Heart right ventricle (tissue), 16 donors: ENCODE results near the gene SSR3. TPM values are rescaled to one million over a fixed set of nuclear protein-coding genes. Genes with fewer than 3 reads are reported as not detected.
A peak's percentile ranks its signal among the peaks of the same experiment; 100 is the strongest.

ENCODE experiments used
- ATAC-seq, 8 donors: fragments of 200-7000 bp; cut with Tn5 transposase; one replicate each; pipeline ENCODE4 v1.9.1; 2020; ENCODE audit warnings: mild to moderate bottlenecking in 8 of 8, moderate library complexity in 8 of 8, moderate number of reproducible peaks in 1 of 8
- DNase-seq, 2 donors: peaks; one replicate each; pipeline ENCODE4 v3.0.0-alpha.2; 2020
- H3K27ac ChIP-seq, 10 donors: fragments of 200-600 bp; sonication (generic) in 2 of 10; one replicate each; pipeline versions ENCODE4 v1.5.0 to v1.8.0; 2020 to 2022; ENCODE audit warnings: mild to moderate bottlenecking in 3 of 10
- H3K27me3 ChIP-seq, 7 donors: fragments of 200-600 bp; one replicate each; pipeline ENCODE4 v1.8.0; 2021 to 2022; ENCODE audit warnings: mild to moderate bottlenecking in 2 of 7
- H3K36me3 ChIP-seq, 9 donors: fragments of 200-600 bp; sonication (generic) in 1 of 9; one replicate each; pipeline versions ENCODE4 v1.5.0 to v1.8.0; 2020 to 2022; ENCODE audit warnings: mild to moderate bottlenecking in 2 of 9
- H3K4me1 ChIP-seq, 9 donors: fragments of 200-600 bp; sonication (generic) in 1 of 9; one replicate each; pipeline versions ENCODE4 v1.5.0 to v1.8.0; 2020 to 2022; ENCODE audit warnings: mild to moderate bottlenecking in 4 of 9
- H3K4me3 ChIP-seq, 10 donors: fragments of 200-600 bp; sonication (generic) in 2 of 10; one replicate each; pipeline versions ENCODE4 v1.5.0 to v1.8.0; 2020 to 2022; ENCODE audit warnings: mild to moderate bottlenecking in 7 of 10, moderate library complexity in 2 of 10
- H3K9me3 ChIP-seq, 11 donors: fragments of 200-600 bp in 10 of 11; sonication (generic) in 2 of 11; one replicate each; pipeline versions ENCODE4 v1.5.0 to v1.8.0; 2013 to 2022; ENCODE audit warnings: mild to moderate bottlenecking in 2 of 11, control low read depth in 1 of 11, moderate library complexity in 1 of 11
- CTCF ChIP-seq, 9 donors: fragments of 200-600 bp; sonication (generic) in 2 of 9; IDR thresholded peaks; one replicate each; pipeline versions ENCODE4 v1.5.0 to v1.8.0; 2021 to 2022; ENCODE audit warnings: antibody characterized with exemption in 9 of 9, mild to moderate bottlenecking in 5 of 9, moderate library complexity in 1 of 9
- WGBS, 2 donors: extraction: QIAGEN DNeasy Blood & Tissue Kit; methylation state at CpG; one replicate each; pipeline ENCODE4 v1.1.7; 2013; ENCODE audit warnings: inconsistent platforms in 1 of 2; 5-methylcytosine and 5-hydroxymethylcytosine counted together
- intact Hi-C, 10 donors: fragments of 100-400 bp; cut with DNase I; formaldehyde crosslinking; loops; one replicate each; pipeline versions ENCODE4 v1.11.1 to v1.14.2; 2022
- polyA plus RNA-seq, 2 donors: library from polyadenylated mRNA; stranded (reverse); fragments of 200-250 nt; gene quantifications; one replicate each; pipeline ENCODE4 v1.2.3, GENCODE V29; 2013
- total RNA-seq, 10 donors: library from RNA; stranded (reverse); fragmentation: NEBNext Ultra II Directional in 3 of 10; extraction: Animal tissue kit (Norgen Biotek cat#: 25700) in 3 of 10; gene quantifications; one replicate each; pipeline versions ENCODE4 v1.2.1 to v1.2.4, GENCODE V29; 2021 to 2023
- donor health status: Arrhythmogenic right ventricular cardiomyopathy.
- donor health status: ischemic (EF 13 %, LVEDD 7.1; RV severe dilation, severe dysfunction).
- donor health status: healthy with polysubstance abuse.
- donor health status: DM: no; HTN: yes; CAD: no.
- donor health status: DM: no; HTN: no; CAD: no.
- donor health status: ischemic (EF 25% LVEDD 6.9; RV normal size, moderate dysfunction).
- donor health status: ischemic (EF 25% LVEDD 5.7; RV mildly dilated, moderate dysfunction).
- donor health status: healthy.
- donor health status: DM: yes; HTN: yes; CAD: no.
- donor health status: Ischemic cardiomyopathy.
- donor health status: ischemic (EF 35%, LVEDD 5.7; RV mildly dilated, moderate dysfunction).
- donor health status: nonischemic (EF 11% LVEDD 7.7; RV severe dilation, severe dysfunction).
- donor health status: DM: yes; HTN: yes; CAD: no.
- donor health status: PGD.
- donor health status: ischemic (EF 29% LVEDD 5.4; RV normal size, mild dysfunction).
- donor health status: nonischemic (EF 23%, LVEDD 6.1; RV moderate dilation, normal function).

The SSR3 gene
- total and polyA plus RNA-seq, 12 donors, result 75.8 to 602 (median 216) TPM

- peak overlapping the region in 1 of 10 donors; percentile 55 for H3K27ac ChIP-seq
- H3K4me3 ChIP-seq, result no peak overlapping the region
- peak in 1 of 8 donors; percentile 31 for ATAC-seq
- TF ChIP-seq CTCF (IDR thresholded peaks at IDR 0.05), result no peak
- DNase-seq, result no peak
- H3K9me3 ChIP-seq, result peaks cover 0 to 3% (median 0%) of the 10 kb centered on the region in 11 donors
- 73 to 80% methylated on average over 3 of the region's 3 CpGs for WGBS, 2 donors
- peaks cover 0 to 32% (median 3%) of the 10 kb centered on the region in 9 donors for H3K4me1 ChIP-seq
- no peaks in the 10 kb centered on the region for H3K36me3 ChIP-seq
- no peaks in the 10 kb centered on the region for H3K27me3 ChIP-seq
- intact Hi-C loops, result loop anchor here in 1 of 10 donors (10.0 kb wide), 1 partner anchor 108 kb away; no protein-coding TSS in a partner anchor
Observed at GRCh38 chr3:156492801-156493261, 62.1 kb downstream of the SSR3 start.

- DNase-seq, result no peak
Observed at GRCh38 chr3:156491192-156491591, 63.7 kb downstream of the SSR3 start.

More at GRCh38 chr3:156491192-156491591, 63.7 kb downstream of the SSR3 start:
- no peaks in the 10 kb centered on the region for H3K36me3 ChIP-seq
- TF ChIP-seq CTCF (IDR thresholded peaks at IDR 0.05), result no peak
- ATAC-seq, result no peak
- peaks cover 0 to 3% (median 0%) of the 10 kb centered on the region in 11 donors for H3K9me3 ChIP-seq
- peaks cover 0 to 24% (median 0%) of the 10 kb centered on the region in 9 donors for H3K4me1 ChIP-seq
- H3K4me3 ChIP-seq, result no peak overlapping the region
- intact Hi-C loops, result loop anchor here in 1 of 10 donors (10.0 kb wide), 1 partner anchor 106 kb away; no protein-coding TSS in a partner anchor
- peak overlapping the region in 1 of 10 donors; percentile 31 for H3K27ac ChIP-seq
- no peaks in the 10 kb centered on the region for H3K27me3 ChIP-seq
- WGBS, 2 donors, result 55 to 67% methylated on average over 3 of the region's 3 CpGs

Other genes with a start within 250 kb of the SSR3 start
- gene TIPARP, start 119.5 kb upstream of the SSR3 start, total RNA-seq, result 10 to 100 TPM; 19.8 to 74.6 (median 23.9) TPM
- gene TIPARP, start 119.5 kb upstream of the SSR3 start, polyA plus RNA-seq, result 10 to 100 TPM; 13.8 to 18.7 TPM